ENCODE results near the gene TARM1. TPM values are rescaled to one million over a fixed set of nuclear protein-coding genes. Genes with fewer than 3 reads are reported as not detected.

TARM1 gene
- polyA plus RNA-seq, 1 of the 3 experiments (the other 2 are of a cell fraction) = not detected

DNA sequence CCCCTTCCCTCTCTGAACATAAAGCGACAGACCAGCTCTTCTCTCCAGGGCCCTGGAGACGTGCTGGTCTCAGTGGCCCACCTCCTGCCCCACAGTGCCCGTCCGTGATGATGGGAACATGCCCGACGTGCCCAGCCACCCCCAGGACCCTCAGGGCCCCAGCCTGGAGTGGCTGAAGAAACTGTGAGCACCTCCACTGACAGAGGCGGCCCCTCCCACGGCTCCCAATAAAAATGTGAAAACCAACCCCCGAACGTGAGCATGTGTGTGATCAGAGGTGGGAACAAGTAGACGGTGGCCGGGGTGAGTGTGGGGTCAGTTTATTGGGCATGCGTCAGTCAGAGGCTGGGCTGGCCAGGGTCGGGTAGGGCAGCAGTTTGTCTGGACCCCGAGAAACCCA, 25.6 kb upstream of the TARM1 start:
- POLR2A ChIA-PET = no interaction called here
- Histone ChIP-seq H3K36me3 (replicated peaks in 1 of 2; ENCODE audit: control insufficient read depth in 1 of 2, insufficient read depth in 2 of 2, low read length in 1 of 2) (peaks cover 10 to 35% of the 10 kb centered on the region in 2 experiments), H3K9me2 (no peaks in the 10 kb centered on the region)

GRCh38 chr19:54105796-54106195, 24.6 kb upstream of the TARM1 start:
- Histone ChIP-seq H3K79me2 (ENCODE audit: insufficient read depth) (peaks cover 34% of the 10 kb centered on the region), H3K4me2 (no peak overlapping the region), H3K9me3 (no peaks in the 10 kb centered on the region), H2AFZ (ENCODE audit: low read depth) (no peak overlapping the region), H3K4me1 (ENCODE audit: control insufficient read depth in 1 of 2, insufficient read depth in 2 of 2, low read depth in 1 of 2, low read length in 1 of 2) (peaks cover 0 to 3% of the 10 kb centered on the region in 2 experiments; a peak in 1 of 4 replicates), H3K4me3 (ENCODE audit: low read depth in 2 of 2, low read length in 1 of 2) (no peak overlapping the region), H3K36me3 (replicated peaks in 1 of 2; ENCODE audit: control insufficient read depth in 1 of 2, insufficient read depth in 2 of 2, low read length in 1 of 2) (peaks cover 10 to 32% of the 10 kb centered on the region in 2 experiments), H4K20me1 (ENCODE audit: insufficient read depth) (peaks cover 2% of the 10 kb centered on the region; the same call in 1 of the 2 replicates), H3F3A (replicated peaks; ENCODE audit: insufficient read depth) (no peaks in the 10 kb centered on the region), H3K27me3 (ENCODE audit: insufficient read depth) (no peaks in the 10 kb centered on the region), H3K9me2 (no peaks in the 10 kb centered on the region), H3K27ac (ENCODE audit: low read depth in 2 of 2, low read length in 1 of 2) (no peak overlapping the region), H3K9ac (no peak overlapping the region)
- CTCF ChIA-PET = no interaction called here
- no peak for TF ChIP-seq CTCF (IDR thresholded peaks at IDR 0.05)
- TF ChIP-seq, protein P1, sequence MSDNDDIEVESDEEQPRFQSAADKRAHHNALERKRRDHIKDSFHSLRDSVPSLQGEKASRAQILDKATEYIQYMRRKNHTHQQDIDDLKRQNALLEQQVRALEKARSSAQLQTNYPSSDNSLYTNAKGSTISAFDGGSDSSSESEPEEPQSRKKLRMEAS (IDR thresholded peaks at IDR 0.05; ENCODE audit: low read depth) = no peak
- TF ChIP-seq IRF3 (IDR thresholded peaks at IDR 0.05; ENCODE audit: low read depth, low read length) = no peak
- TF ChIP-seq JUND (IDR thresholded peaks at IDR 0.05) = no peak
- TF ChIP-seq EZH2phosphoT487 (IDR thresholded peaks at IDR 0.05; ENCODE audit: borderline replicate concordance, low read depth) = no peak
- no peak for TF ChIP-seq TEAD4 (IDR thresholded peaks at IDR 0.05; ENCODE audit: borderline replicate concordance, insufficient read depth)
- TF ChIP-seq, protein P2, sequence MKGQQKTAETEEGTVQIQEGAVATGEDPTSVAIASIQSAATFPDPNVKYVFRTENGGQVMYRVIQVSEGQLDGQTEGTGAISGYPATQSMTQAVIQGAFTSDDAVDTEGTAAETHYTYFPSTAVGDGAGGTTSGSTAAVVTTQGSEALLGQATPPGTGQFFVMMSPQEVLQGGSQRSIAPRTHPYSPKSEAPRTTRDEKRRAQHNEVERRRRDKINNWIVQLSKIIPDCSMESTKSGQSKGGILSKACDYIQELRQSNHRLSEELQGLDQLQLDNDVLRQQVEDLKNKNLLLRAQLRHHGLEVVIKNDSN (IDR thresholded peaks at IDR 0.05; ENCODE audit: borderline replicate concordance, low read depth) = no peak
- no peak for TF ChIP-seq RCOR1 (IDR thresholded peaks at IDR 0.05; ENCODE audit: low read length)
- 94% methylated on average over 10 of the region's 10 CpGs for WGBS (ENCODE audit: low lambda C conversion rate)
- POLR2A ChIA-PET = no interaction called here
- no peak for DNase-seq

More for the DNA sequence above, 25.6 kb upstream of the TARM1 start:
- CTCF ChIA-PET = no interaction called here
- Histone ChIP-seq H3K4me1 (ENCODE audit: control insufficient read depth in 1 of 2, insufficient read depth in 2 of 2, low read depth in 1 of 2, low read length in 1 of 2) (peaks cover 0 to 3% of the 10 kb centered on the region in 2 experiments; a peak in 1 of 4 replicates), H4K20me1 (ENCODE audit: insufficient read depth) (peaks cover 2% of the 10 kb centered on the region; the same call in 1 of the 2 replicates), H3K4me3 (ENCODE audit: low read depth in 2 of 2, low read length in 1 of 2) (no peak overlapping the region), H3F3A (replicated peaks; ENCODE audit: insufficient read depth) (no peaks in the 10 kb centered on the region), H3K27me3 (ENCODE audit: insufficient read depth) (no peaks in the 10 kb centered on the region), H2AFZ (ENCODE audit: low read depth) (no peak overlapping the region), H3K4me2 (no peak overlapping the region), H3K79me2 (ENCODE audit: insufficient read depth) (peaks cover 34% of the 10 kb centered on the region), H3K9ac (no peak overlapping the region), H3K9me3 (no peaks in the 10 kb centered on the region), H3K27ac (ENCODE audit: low read depth in 2 of 2, low read length in 1 of 2) (no peak overlapping the region)
- DNase-seq = no peak
- TF ChIP-seq POLR2AphosphoS5 (IDR thresholded peaks at IDR 0.05; ENCODE audit: low read depth, low read length) = no peak
- TF ChIP-seq SIN3A (IDR thresholded peaks at IDR 0.05; ENCODE audit: borderline replicate concordance, low read depth, low read length) = no peak
- TF ChIP-seq REST (IDR thresholded peaks at IDR 0.05; ENCODE audit: low read depth, low read length) = no peak
- no peak for TF ChIP-seq RFX5 (IDR thresholded peaks at IDR 0.05; ENCODE audit: low read length)
- TF ChIP-seq, protein P3, sequence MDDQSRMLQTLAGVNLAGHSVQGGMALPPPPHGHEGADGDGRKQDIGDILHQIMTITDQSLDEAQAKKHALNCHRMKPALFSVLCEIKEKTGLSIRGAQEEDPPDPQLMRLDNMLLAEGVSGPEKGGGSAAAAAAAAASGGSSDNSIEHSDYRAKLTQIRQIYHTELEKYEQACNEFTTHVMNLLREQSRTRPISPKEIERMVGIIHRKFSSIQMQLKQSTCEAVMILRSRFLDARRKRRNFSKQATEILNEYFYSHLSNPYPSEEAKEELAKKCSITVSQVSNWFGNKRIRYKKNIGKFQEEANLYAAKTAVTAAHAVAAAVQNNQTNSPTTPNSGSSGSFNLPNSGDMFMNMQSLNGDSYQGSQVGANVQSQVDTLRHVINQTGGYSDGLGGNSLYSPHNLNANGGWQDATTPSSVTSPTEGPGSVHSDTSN (IDR thresholded peaks at IDR 0.05) = no peak
- TF ChIP-seq MXI1 (IDR thresholded peaks at IDR 0.05; ENCODE audit: low read depth, low read length) = no peak
- TF ChIP-seq EZH2phosphoT487 (IDR thresholded peaks at IDR 0.05; ENCODE audit: borderline replicate concordance, low read depth) = no peak
- TF ChIP-seq FOXJ3 (CRISPR knock-in tag; IDR thresholded peaks at IDR 0.05) = no peak
- TF ChIP-seq TCF12 (IDR thresholded peaks at IDR 0.05) = no peak
- TF ChIP-seq JUND (IDR thresholded peaks at IDR 0.05) = no peak
- WGBS (ENCODE audit: low lambda C conversion rate) = 83% methylated on average over 15 of the region's 15 CpGs

Measured in SK-N-SH (cell line).